Endothelial cell of umbilical vein (primary cell): ENCODE measurements around the gene SHISA5. TPM values are rescaled to one million over a fixed set of nuclear protein-coding genes. Genes with fewer than 3 reads are reported as not detected.

Experiments used
- BruUV-seq: library from RNA; stranded (reverse); fragments of 400-500 nt; replicated peaks from 2 replicates; lab custom pipeline; 2021; lab: Mats Ljungman, UMichigan
- CTCF ChIA-PET: fragments of 300-600, 350-600 bp; sonication (Branson Sonifier 250); formaldehyde crosslinking; loops from one replicate; lab custom pipeline; 2021; ENCODE audit warnings: antibody characterized with exemption, inconsistent platforms; lab: Charles Lee
- POLR2A ChIA-PET: fragments of 300-600, 350-600 bp; sonication (Branson Sonifier 250); formaldehyde crosslinking; loops from one replicate; lab custom pipeline; 2021; ENCODE audit warnings: antibody characterized with exemption, inconsistent platforms; lab: Charles Lee
- DNase-seq: peaks from one replicate; pipeline ENCODE4 v3.0.0-alpha.2; 2011; ENCODE audit warnings: low read depth, low spot score
- FAIRE-seq: peaks from 2 replicates; lab custom pipeline; 2011; peaks lifted over from hg19 to GRCh38; lab: Jason Lieb, UNC
- H2AFZ ChIP-seq: 2 replicates; pipeline ENCODE4 v1.6.0; 2012; ENCODE audit warnings: low read depth, low read length, control low read depth, inconsistent platforms
- H3K27ac ChIP-seq: 2 replicates; pipeline ENCODE4 v1.5.1; 2011; ENCODE audit warnings: low read depth, mild to moderate bottlenecking, control low read depth, low read length, moderate library complexity; ENCODE audit not compliant: insufficient read depth
- H3K27me3 ChIP-seq, 2 experiments: 2 replicates each; pipeline versions ENCODE4 v1.6.0 to v1.6.1; 2011; ENCODE audit warnings: low read length in 2 of 2, mixed read lengths in 1 of 2; ENCODE audit not compliant: control insufficient read depth in 2 of 2, insufficient read depth in 2 of 2
- H3K36me3 ChIP-seq, 2 experiments: 2 replicates in 1 of 2; 3 replicates in 1 of 2; pipeline ENCODE4 v1.5.1; 2011; ENCODE audit warnings: low read length in 2 of 2, mild to moderate bottlenecking in 1 of 2, moderate library complexity in 1 of 2; ENCODE audit not compliant: control insufficient read depth in 2 of 2, insufficient read depth in 2 of 2; ENCODE audit errors: extremely low read depth in 1 of 2
- H3K4me1 ChIP-seq: 3 replicates; pipeline ENCODE4 v1.5.1; 2011; ENCODE audit warnings: mild to moderate bottlenecking, low read length; ENCODE audit not compliant: control insufficient read depth, insufficient read depth; ENCODE audit errors: extremely low read depth
- H3K4me2 ChIP-seq: 2 replicates; pipeline ENCODE4 v1.6.1; 2011; ENCODE audit warnings: low read length, control low read depth, mixed read lengths; ENCODE audit not compliant: insufficient read depth
- H3K4me3 ChIP-seq, 3 experiments: fragments of 200-600 bp in 1 of 3; sonication (generic), shearing (Covaris generic) in 1 of 3; replicated peaks in 1 of 3; 2 replicates each; pipeline ENCODE4 v1.5.1; 2011 to 2016; ENCODE audit warnings: control low read depth in 3 of 3, low read length in 3 of 3, mild to moderate bottlenecking in 2 of 3, inconsistent platforms in 1 of 3, low read depth in 1 of 3, moderate library complexity in 1 of 3; ENCODE audit not compliant: insufficient read depth in 1 of 3
- H3K79me2 ChIP-seq: 2 replicates; pipeline ENCODE4 v1.6.0; 2012; ENCODE audit warnings: low read length, inconsistent platforms; ENCODE audit not compliant: control insufficient read depth, insufficient read depth
- H3K9ac ChIP-seq: replicated peaks from 2 replicates; pipeline ENCODE3; 2011; ENCODE audit warnings: low read length, control low read depth; ENCODE audit not compliant: insufficient read depth; ENCODE audit errors: extremely low read depth
- H3K9me1 ChIP-seq: replicated peaks from 3 replicates; pipeline ENCODE4 v1.6.0; 2011; ENCODE audit warnings: mild to moderate bottlenecking, low read length; ENCODE audit not compliant: control insufficient read depth, insufficient read depth; ENCODE audit errors: extremely low read depth
- H3K9me3 ChIP-seq: replicated peaks from 2 replicates; pipeline ENCODE4 v1.5.1; 2012; ENCODE audit warnings: low read length, inconsistent platforms; ENCODE audit not compliant: control insufficient read depth, insufficient read depth
- H4K20me1 ChIP-seq: replicated peaks from 2 replicates; pipeline ENCODE3; 2011; ENCODE audit warnings: mild to moderate bottlenecking, low read length; ENCODE audit not compliant: control insufficient read depth, insufficient read depth; ENCODE audit errors: extremely low read depth
- CTCF ChIP-seq, 2 donors: IDR thresholded peaks; 1 replicate in 1 of 2; 2 replicates in 1 of 2; pipeline ENCODE4 v1.5.1; 2011; ENCODE audit warnings: low read length in 2 of 2, mild to moderate bottlenecking in 2 of 2, moderate library complexity in 2 of 2, control low read depth in 1 of 2, inconsistent platforms in 1 of 2, low read depth in 1 of 2; ENCODE audit not compliant: insufficient read depth in 1 of 2; ENCODE audit errors: extremely low read depth in 1 of 2
- EZH2 ChIP-seq: IDR thresholded peaks from 2 replicates; pipeline ENCODE4 v1.6.1; 2012; ENCODE audit warnings: borderline replicate concordance, low read depth, mild to moderate bottlenecking, moderate library complexity, low read length, inconsistent platforms; ENCODE audit not compliant: severe bottlenecking
- GATA2 ChIP-seq: IDR thresholded peaks from 2 replicates; pipeline ENCODE4 v1.7.0; 2011; ENCODE audit warnings: low read depth, mild to moderate bottlenecking, moderate library complexity, mixed read lengths, low read length; ENCODE audit not compliant: insufficient read length, insufficient read depth
- MAX ChIP-seq: IDR thresholded peaks from 2 replicates; pipeline ENCODE4 v1.6.1; 2011; ENCODE audit not compliant: insufficient read depth, insufficient read length
- MYC ChIP-seq: IDR thresholded peaks from one replicate; pipeline ENCODE4 v1.6.1; 2011; ENCODE audit warnings: mild to moderate bottlenecking, low read depth, low read length
- POLR2A ChIP-seq: IDR thresholded peaks from 2 replicates; pipeline ENCODE4 v1.6.1; 2012; ENCODE audit warnings: low read depth, mild to moderate bottlenecking, control low read depth, low read length
- dilution Hi-C: fragments of 300-500 bp; cut with MboI; formaldehyde crosslinking; loops from one replicate; pipeline ENCODE4 v1.15.0; 2019; ENCODE audit warnings: low sequenced_read_pairs; ENCODE audit not compliant: extremely low pct_ligation_motif_present
- intact Hi-C: fragments of 100-400 bp; cut with micrococcal nuclease; formaldehyde crosslinking; loops from one replicate; pipeline ENCODE4 v1.10.0; 2022
- polyA plus RNA-seq, 4 experiments: library from polyadenylated mRNA; depleted of rRNA in 3 of 4; stranded (reverse) in 3 of 4; unstranded in 1 of 4; fragments of >200 nt; gene quantifications; 2 replicates each; pipeline versions ENCODE4 v1.2.1 to v1.2.3, GENCODE V29; 2011 to 2012; ENCODE audit warnings: missing spikeins in 1 of 4
- total RNA-seq: library from RNA; stranded (reverse); gene quantifications from 2 replicates; pipeline ENCODE4 v1.2.3, GENCODE V29; 2021

SHISA5 gene
- total and polyA plus RNA-seq, 2 donors (not counting 3 experiments of a cell fraction or from before 2014, with no cell fraction given), result 205 to 320 TPM

GRCh38 chr3:48503401-48504050, 448 bp downstream of the SHISA5 start:
- Histone ChIP-seq H3K79me2 (no peaks in the 10 kb centered on the region), H3K9me3 (no peaks in the 10 kb centered on the region), H3K9ac (peak overlapping the region; percentile 82), H3K9me1 (no peaks in the 10 kb centered on the region), H3K4me3 (peak overlapping the region; percentile 54 to 95 (median 67)), H3K27ac (peak overlapping the region; percentile 39), H3K4me2 (peak overlapping the region; percentile 56), H4K20me1 (no peaks in the 10 kb centered on the region), H3K36me3 (peaks cover 0 to 2% of the 10 kb centered on the region in 2 experiments), H2AFZ (peak overlapping the region; percentile 60), H3K4me1 (peaks cover 21% of the 10 kb centered on the region), H3K27me3 (no peaks in the 10 kb centered on the region)
- ChIA-PET POLR2A (no interaction called here), CTCF (interaction anchor here (0.6 to 2.3 kb wide), 6 partner anchors 25 to 67 kb away, joined by 3 to 14 read pairs (median 5); a partner anchor contains a TSS)
- TF ChIP-seq MYC, result no peak
- no peak for TF ChIP-seq GATA2
- TF ChIP-seq POLR2A, result peak; percentile 59
- FAIRE-seq (peak; percentile 83), DNase-seq (peak; percentile 46)
- dilution Hi-C loops, result no loop called here
- intact Hi-C loops, result loop anchor here (2.0 kb wide), 3 partner anchors 45 to 63 kb away; partner anchors contain the start of genes CCDC51, PFKFB4 and TMA7
- BruUV-seq, result TSS peak; percentile 31

GRCh38 chr3:48502728-48503168, 1.2 kb downstream of the SHISA5 start:
- Histone ChIP-seq H3K9ac (no peak overlapping the region), H3K4me2 (peak overlapping the region; percentile 56), H4K20me1 (no peaks in the 10 kb centered on the region), H3K4me1 (peaks cover 21% of the 10 kb centered on the region), H3K27me3 (no peaks in the 10 kb centered on the region), H3K36me3 (peaks cover 0 to 2% of the 10 kb centered on the region in 2 experiments), H3K27ac (no peak overlapping the region), H3K9me1 (no peaks in the 10 kb centered on the region), H2AFZ (no peak overlapping the region), H3K4me3 (peak overlapping the region in 1 of 3 experiments; percentile 95), H3K9me3 (no peaks in the 10 kb centered on the region), H3K79me2 (no peaks in the 10 kb centered on the region)
- no TSS peak for BruUV-seq
- ChIA-PET CTCF (no interaction called here), POLR2A (no interaction called here)
- dilution Hi-C loops (no loop called here), intact Hi-C loops (no loop called here)
- no peak for TF ChIP-seq CTCF (IDR thresholded peaks at IDR 0.05; ENCODE audit: extremely low read depth in 1 of 2, insufficient read depth in 1 of 2, low read depth in 1 of 2, low read length in 2 of 2)
- no peak for TF ChIP-seq EZH2
- no peak for TF ChIP-seq MAX
- TF ChIP-seq MYC, result no peak
- no peak for DNase-seq
- FAIRE-seq, result no peak
